Lung (tissue), 12 donors: ENCODE measurements around the gene GALNT9. TPM values are rescaled to one million over a fixed set of nuclear protein-coding genes. Genes with fewer than 3 reads are reported as not detected.
A peak's percentile ranks its signal among the peaks of the same experiment; 100 is the strongest.

Experiments
- ATAC-seq: fragments of 200-7000 bp; cut with Tn5 transposase; one replicate; pipeline ENCODE4 v1.9.1; 2020; ENCODE audit warnings: moderate number of reproducible peaks; ENCODE audit not compliant: insufficient read depth, low FRiP score
- DNase-seq, 3 donors: peaks; one replicate each; pipeline ENCODE4 v3.0.0-alpha.2; 2013 to 2017
- H3K27ac ChIP-seq, 2 donors: one replicate each; pipeline ENCODE4 v1.5.1; 2013; ENCODE audit warnings: mild to moderate bottlenecking in 2 of 2, moderate library complexity in 2 of 2, control low read depth in 1 of 2, inconsistent platforms in 1 of 2, low read depth in 1 of 2, low read length in 1 of 2
- H3K27me3 ChIP-seq, 3 donors: one replicate each; pipeline ENCODE4 v1.5.1; 2013; ENCODE audit warnings: low read length in 2 of 3; ENCODE audit not compliant: control insufficient read depth in 3 of 3, insufficient read depth in 3 of 3
- H3K36me3 ChIP-seq, 4 donors: one replicate each; pipeline ENCODE4 v1.5.1; 2013; ENCODE audit warnings: low read length in 4 of 4, mild to moderate bottlenecking in 1 of 4, moderate library complexity in 1 of 4; ENCODE audit not compliant: control insufficient read depth in 4 of 4, insufficient read depth in 4 of 4
- H3K4me1 ChIP-seq, 5 donors: one replicate each; pipeline ENCODE4 v1.5.1; 2013; ENCODE audit warnings: low read length in 5 of 5, mild to moderate bottlenecking in 2 of 5, moderate library complexity in 1 of 5; ENCODE audit not compliant: control insufficient read depth in 5 of 5, insufficient read depth in 5 of 5
- H3K4me3 ChIP-seq: one replicate; pipeline ENCODE4 v1.5.1; 2013; ENCODE audit warnings: mild to moderate bottlenecking, control low read depth, moderate library complexity
- H3K9ac ChIP-seq, 2 donors: one replicate each; pipeline ENCODE4 v1.5.1; 2013; ENCODE audit warnings: low read length in 2 of 2, control low read depth in 1 of 2; ENCODE audit not compliant: insufficient read depth in 1 of 2
- H3K9me3 ChIP-seq, 4 donors: one replicate each; pipeline ENCODE4 v1.5.1; 2013; ENCODE audit warnings: low read length in 3 of 4, mild to moderate bottlenecking in 1 of 4, moderate library complexity in 1 of 4; ENCODE audit not compliant: control insufficient read depth in 4 of 4, insufficient read depth in 3 of 4
- WGBS, 2 donors: extraction: QIAGEN DNeasy Blood & Tissue Kit; methylation state at CpG; one replicate each; pipeline ENCODE4 v1.1.7; 2013; 5-methylcytosine and 5-hydroxymethylcytosine counted together
- polyA plus RNA-seq, 2 donors: library from polyadenylated mRNA; stranded (reverse); fragments of 200-250 nt; gene quantifications; one replicate each; pipeline ENCODE4 v1.2.1, GENCODE V29; 2013
- total RNA-seq, 2 donors: library from RNA; depleted of rRNA in 1 of 2; stranded (reverse); fragments of >200 nt in 1 of 2; gene quantifications; one replicate each; pipeline ENCODE4 v1.2.1, GENCODE V29; 2014 to 2021
- TF ChIP-seq, protein P1 (sequence below): IDR thresholded peaks from 2 replicates; pipeline ENCODE4 v1.5.1; 2012; ENCODE audit warnings: mild to moderate bottlenecking; ENCODE audit errors: control extremely low read depth, extremely low read depth
- donor health status: control.
- donor health status: control.
- donor health status: Bipolar disorder and iron deficiency.
- donor health status: healthy.
- donor health status: DM: yes; HTN: yes; CAD: no.

Gene GALNT9
- total and polyA plus RNA-seq, 4 donors = 0.13 to 1.7 (median 0.79) TPM

DNA sequence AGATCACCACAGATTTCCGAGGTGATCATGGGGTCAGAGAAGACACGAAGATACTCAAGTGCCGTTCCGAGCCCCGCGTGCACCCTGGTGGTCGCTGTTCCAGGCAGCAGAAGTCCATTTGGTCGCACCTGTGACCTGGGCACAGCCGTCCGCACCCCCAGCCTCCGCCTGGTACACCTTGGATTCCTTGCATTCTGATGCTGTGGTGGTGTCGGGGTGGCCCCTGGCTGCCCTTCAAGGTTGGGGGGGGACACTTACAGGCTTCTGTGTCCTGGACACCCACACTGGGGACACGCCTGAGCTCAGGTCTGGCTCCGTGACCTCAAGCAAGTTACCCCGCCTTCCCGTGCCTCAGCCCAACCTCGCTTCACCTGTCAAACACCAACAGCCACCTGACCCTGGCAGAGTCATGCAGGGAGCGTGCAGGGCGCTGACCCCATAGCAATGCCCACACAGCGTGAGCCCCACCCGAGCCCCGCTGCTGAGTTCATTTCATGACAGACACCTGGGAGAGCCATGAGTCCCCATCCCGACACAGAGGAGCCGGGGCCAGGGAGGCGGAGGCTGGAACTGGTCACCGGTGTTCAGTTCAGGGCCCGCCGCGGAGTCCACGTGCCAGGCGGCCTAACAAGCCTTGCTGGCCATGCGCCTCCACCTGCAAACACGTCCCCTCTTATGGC lies 17.9 kb upstream of the GALNT9 start:
- ATAC-seq (no peak), DNase-seq (no peak)
- WGBS, 2 donors = 81 to 88% methylated on average over 33 of the region's 33 CpGs
- no peak overlapping the region for H3K4me3 ChIP-seq
- peaks cover 6 to 41% (median 8%) of the 10 kb centered on the region in 3 donors for H3K27me3 ChIP-seq
- H3K4me1 ChIP-seq = peaks cover 0 to 8% (median 0%) of the 10 kb centered on the region in 5 donors
- H3K9me3 ChIP-seq = peaks cover 0 to 12% (median 0%) of the 10 kb centered on the region in 4 donors
- H3K27ac ChIP-seq = no peak overlapping the region
- no peak overlapping the region for H3K9ac ChIP-seq
- TF ChIP-seq, protein P1, sequence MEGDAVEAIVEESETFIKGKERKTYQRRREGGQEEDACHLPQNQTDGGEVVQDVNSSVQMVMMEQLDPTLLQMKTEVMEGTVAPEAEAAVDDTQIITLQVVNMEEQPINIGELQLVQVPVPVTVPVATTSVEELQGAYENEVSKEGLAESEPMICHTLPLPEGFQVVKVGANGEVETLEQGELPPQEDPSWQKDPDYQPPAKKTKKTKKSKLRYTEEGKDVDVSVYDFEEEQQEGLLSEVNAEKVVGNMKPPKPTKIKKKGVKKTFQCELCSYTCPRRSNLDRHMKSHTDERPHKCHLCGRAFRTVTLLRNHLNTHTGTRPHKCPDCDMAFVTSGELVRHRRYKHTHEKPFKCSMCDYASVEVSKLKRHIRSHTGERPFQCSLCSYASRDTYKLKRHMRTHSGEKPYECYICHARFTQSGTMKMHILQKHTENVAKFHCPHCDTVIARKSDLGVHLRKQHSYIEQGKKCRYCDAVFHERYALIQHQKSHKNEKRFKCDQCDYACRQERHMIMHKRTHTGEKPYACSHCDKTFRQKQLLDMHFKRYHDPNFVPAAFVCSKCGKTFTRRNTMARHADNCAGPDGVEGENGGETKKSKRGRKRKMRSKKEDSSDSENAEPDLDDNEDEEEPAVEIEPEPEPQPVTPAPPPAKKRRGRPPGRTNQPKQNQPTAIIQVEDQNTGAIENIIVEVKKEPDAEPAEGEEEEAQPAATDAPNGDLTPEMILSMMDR = no peak
- H3K36me3 ChIP-seq = no peaks in the 10 kb centered on the region

DNA sequence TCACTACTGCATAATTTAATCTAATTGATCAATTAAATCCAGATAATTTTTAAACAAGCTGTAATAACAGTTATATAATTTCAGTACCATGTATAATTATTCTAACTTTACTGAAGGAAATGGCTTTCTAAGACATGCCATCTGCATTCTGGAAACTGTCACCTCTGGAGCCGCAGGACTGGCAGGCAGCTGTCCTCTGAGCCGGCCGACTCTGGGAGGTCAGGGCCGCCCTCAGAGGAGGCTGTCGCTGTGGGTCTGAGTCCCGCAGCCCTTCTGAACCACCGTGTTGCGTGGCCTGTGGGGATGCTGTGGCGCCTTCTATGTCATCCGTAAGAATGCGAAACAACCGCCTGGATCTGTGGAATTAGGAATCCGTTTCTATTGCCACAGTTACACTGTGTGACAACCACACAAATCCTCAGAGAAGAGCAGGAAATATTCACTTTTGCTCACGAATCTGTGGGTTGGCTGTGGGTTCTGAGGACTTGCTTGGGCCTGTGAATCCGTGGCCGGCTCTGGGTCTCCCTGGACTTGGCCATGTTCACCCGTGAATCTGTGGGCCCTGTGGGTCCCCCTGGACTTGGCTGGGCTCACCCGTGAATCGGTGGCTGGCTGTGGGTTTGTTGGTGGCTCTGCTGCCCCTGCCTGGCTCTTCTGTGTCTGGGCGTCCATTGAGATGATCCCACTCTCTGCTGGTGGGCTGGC lies 17.2 kb upstream of the GALNT9 start:
- H3K4me3 ChIP-seq = no peak overlapping the region
- WGBS, 2 donors = 74 to 88% methylated on average over 20 of the region's 20 CpGs
- H3K9me3 ChIP-seq = peaks cover 0 to 12% (median 0%) of the 10 kb centered on the region in 4 donors
- TF ChIP-seq, protein P1 = no peak
- H3K27me3 ChIP-seq = peaks cover 6 to 41% (median 8%) of the 10 kb centered on the region in 3 donors
- H3K36me3 ChIP-seq = no peaks in the 10 kb centered on the region
- DNase-seq (peak; percentile 45 to 57 (median 51)), ATAC-seq (no peak)
- no peak overlapping the region for H3K27ac ChIP-seq
- H3K9ac ChIP-seq = no peak overlapping the region
- H3K4me1 ChIP-seq = peaks cover 0 to 8% (median 0%) of the 10 kb centered on the region in 5 donors

DNA sequence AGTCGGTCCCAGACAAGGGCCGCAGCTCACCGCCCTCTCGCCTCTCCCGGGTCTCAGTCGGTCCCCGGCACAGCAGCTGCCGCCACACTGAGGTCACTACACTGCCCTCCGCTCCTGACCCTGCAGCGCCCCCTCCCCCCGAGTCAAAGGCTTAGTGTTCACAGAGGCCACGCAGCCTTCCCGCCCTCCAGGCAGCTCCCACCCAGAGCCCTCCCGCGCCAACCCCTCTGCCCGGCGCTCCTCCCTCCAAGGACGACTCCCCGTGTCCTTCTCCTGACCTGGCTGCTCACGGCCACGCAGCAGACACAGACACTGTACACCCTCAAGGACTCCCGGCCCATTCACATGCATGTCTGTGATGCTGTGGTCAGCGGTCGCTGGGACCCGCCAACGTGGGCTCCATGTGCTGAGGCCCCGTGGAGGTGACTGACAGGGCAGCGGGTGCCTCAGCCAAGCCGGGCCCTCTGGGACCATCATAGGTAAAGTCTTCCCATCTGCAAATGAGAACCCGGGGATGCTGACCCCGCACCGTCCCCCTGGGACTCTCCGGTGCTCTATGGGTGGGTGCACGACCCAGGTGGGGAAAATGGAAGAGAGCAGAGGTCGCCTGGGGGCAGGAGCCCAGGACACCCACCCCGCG lies 16.3 kb upstream of the GALNT9 start:
- no peak for DNase-seq
- Histone ChIP-seq H3K27me3 (peaks cover 6 to 41% (median 8%) of the 10 kb centered on the region in 3 donors), H3K4me3 (no peak overlapping the region), H3K4me1 (peaks cover 0 to 8% (median 0%) of the 10 kb centered on the region in 5 donors), H3K36me3 (no peaks in the 10 kb centered on the region), H3K9me3 (peaks cover 0 to 13% (median 0%) of the 10 kb centered on the region in 4 donors), H3K9ac (no peak overlapping the region), H3K27ac (no peak overlapping the region)
- no peak for ATAC-seq
- 63 to 75% methylated on average over 37 of the region's 37 CpGs for WGBS, 2 donors
- TF ChIP-seq, protein P1 = no peak
